ENCODE results near the gene ZNF385B. TPM values are rescaled to one million over a fixed set of nuclear protein-coding genes. Genes with fewer than 3 reads are reported as not detected.

Gene ZNF385B
- total and polyA plus RNA-seq, 10 of the 15 experiments (the other 5 are each of a cell fraction or from before 2014, with no cell fraction given): not detected

- TF ChIP-seq ZBTB11 (CRISPR knock-in tag; IDR thresholded peaks at IDR 0.05) (no peak), NKRF (conservative IDR thresholded peaks at IDR 0.05) (no peak), ZBTB40 (IDR thresholded peaks at IDR 0.05; ENCODE audit: borderline replicate concordance) (no peak), BCL3 (IDR thresholded peaks at IDR 0.05; ENCODE audit: borderline replicate concordance, insufficient read depth, low read depth, low read length, poor library complexity, severe bottlenecking) (no peak), SPI1 (IDR thresholded peaks at IDR 0.05; ENCODE audit: borderline replicate concordance, insufficient read depth, low read depth, low read length) (no peak), TCF12 (IDR thresholded peaks at IDR 0.05; ENCODE audit: low read depth, low read length) (no peak)
These were observed 146.2 kb downstream of the ZNF385B start (continued) for GRCh38 chr2:179715196-179715595.
